ENCODE results near the gene DNAAF1. TPM values are rescaled to one million over a fixed set of nuclear protein-coding genes. Genes with fewer than 3 reads are reported as not detected.
"Not testable (repeated sequence)": the region's sequence is repeated elsewhere in the genome, so short reads cannot be mapped to it uniquely, and the experiment has no call there.

DNAAF1 gene
- polyA plus RNA-seq, 1 donor (not counting 4 experiments of a cell fraction or from before 2014, with no cell fraction given): 0.01 TPM

- Histone ChIP-seq H3K79me2 (ENCODE audit: control insufficient read depth, insufficient read depth, low read length) (peaks cover 36% of the 10 kb centered on the region), H2AFZ (ENCODE audit: control insufficient read depth, low read length) (peak overlapping the region; percentile 90), H3K27ac (ENCODE audit: control insufficient read depth, insufficient read depth, low read length) (peak overlapping the region; percentile 88), H3K9me1 (ENCODE audit: control insufficient read depth, extremely low read depth, insufficient read depth, low read length) (no peaks in the 10 kb centered on the region), H3K9ac (ENCODE audit: control insufficient read depth, extremely low read depth, insufficient read depth, low read length) (peak overlapping the region; percentile 95), H3K9me3 (ENCODE audit: control insufficient read depth, low read depth, low read length) (no peaks in the 10 kb centered on the region), H4K20me1 (ENCODE audit: control insufficient read depth, extremely low read depth, insufficient read depth, low read length) (no peaks in the 10 kb centered on the region), H3K4me3 (ENCODE audit: control insufficient read depth in 2 of 3, extremely low read depth in 1 of 3, insufficient read depth in 2 of 3, low read depth in 1 of 3, low read length in 3 of 3) (peak overlapping the region; percentile 63 to 93 (median 87)), H3K4me1 (ENCODE audit: control insufficient read depth, extremely low read depth, insufficient read depth, low read length) (peaks cover 24% of the 10 kb centered on the region), H3K27me3 (ENCODE audit: control insufficient read depth, extremely low read depth, insufficient read depth, low read length) (no peaks in the 10 kb centered on the region), H3K36me3 (ENCODE audit: control insufficient read depth in 2 of 2, extremely low read depth in 1 of 2, insufficient read depth in 2 of 2, low read length in 2 of 2) (no peaks in the 10 kb centered on the region), H3K4me2 (ENCODE audit: control insufficient read depth, extremely low read depth, insufficient read depth, low read depth, low read length) (peak overlapping the region; percentile 84)
- DNase-seq (ENCODE audit: low read depth, low spot score) (no peak), FAIRE-seq (no peak)
- dilution Hi-C loops (cut with MboI; ENCODE audit: extremely low pct_ligation_motif_present, low sequenced_read_pairs): no loop called here
- TF ChIP-seq EZH2 (IDR thresholded peaks at IDR 0.05; ENCODE audit: low read length) (no peak), CTCF (optimal IDR thresholded peaks at IDR 0.05 in 1 of 3, IDR thresholded peaks at IDR 0.05 in 1 of 3, conservative IDR thresholded peaks at IDR 0.05 in 1 of 3; ENCODE audit: extremely low read depth in 1 of 3, insufficient read depth in 2 of 3, low read length in 3 of 3) (no peak)
Measured at GRCh38 chr16:84117494-84117843, 27.6 kb upstream of the DNAAF1 start.

- FAIRE-seq; H3K27ac ChIP-seq (ENCODE audit: control insufficient read depth, insufficient read depth, low read length); dilution Hi-C loops (cut with MboI; ENCODE audit: extremely low pct_ligation_motif_present, low sequenced_read_pairs): not testable (repeated sequence)
Measured at GRCh38 chr16:84118315-84118714, 26.8 kb upstream of the DNAAF1 start.

GRCh38 chr16:84119368-84119767 lies 25.7 kb upstream of the DNAAF1 start:
- Histone ChIP-seq H3K27ac (ENCODE audit: control insufficient read depth, insufficient read depth, low read length) (no peak overlapping the region), H3K4me1 (ENCODE audit: control insufficient read depth, extremely low read depth, insufficient read depth, low read length) (peaks cover 24% of the 10 kb centered on the region), H3K4me2 (ENCODE audit: control insufficient read depth, extremely low read depth, insufficient read depth, low read depth, low read length) (peak overlapping the region; percentile 22), H4K20me1 (ENCODE audit: control insufficient read depth, extremely low read depth, insufficient read depth, low read length) (no peaks in the 10 kb centered on the region), H3K4me3 (ENCODE audit: control insufficient read depth in 2 of 3, extremely low read depth in 1 of 3, insufficient read depth in 2 of 3, low read depth in 1 of 3, low read length in 3 of 3) (no peak overlapping the region), H3K27me3 (ENCODE audit: control insufficient read depth, extremely low read depth, insufficient read depth, low read length) (no peaks in the 10 kb centered on the region), H3K79me2 (ENCODE audit: control insufficient read depth, insufficient read depth, low read length) (peaks cover 20% of the 10 kb centered on the region), H3K9ac (ENCODE audit: control insufficient read depth, extremely low read depth, insufficient read depth, low read length) (no peak overlapping the region), H3K9me1 (ENCODE audit: control insufficient read depth, extremely low read depth, insufficient read depth, low read length) (no peaks in the 10 kb centered on the region), H3K36me3 (ENCODE audit: control insufficient read depth in 2 of 2, extremely low read depth in 1 of 2, insufficient read depth in 2 of 2, low read length in 2 of 2) (peaks cover 0 to 3% of the 10 kb centered on the region in 2 experiments), H2AFZ (ENCODE audit: control insufficient read depth, low read length) (no peak overlapping the region), H3K9me3 (ENCODE audit: control insufficient read depth, low read depth, low read length) (no peaks in the 10 kb centered on the region)
- DNase-seq (ENCODE audit: low read depth, low spot score) (peak; percentile 38), FAIRE-seq (no peak)
- dilution Hi-C loops (cut with MboI; ENCODE audit: extremely low pct_ligation_motif_present, low sequenced_read_pairs): no loop called here
- TF ChIP-seq CTCF (optimal IDR thresholded peaks at IDR 0.05 in 1 of 3, IDR thresholded peaks at IDR 0.05 in 1 of 3, conservative IDR thresholded peaks at IDR 0.05 in 1 of 3; ENCODE audit: extremely low read depth in 1 of 3, insufficient read depth in 2 of 3, low read length in 3 of 3) (no peak), EZH2 (IDR thresholded peaks at IDR 0.05; ENCODE audit: low read length) (no peak)

More at GRCh38 chr16:84118315-84118714, 26.8 kb upstream of the DNAAF1 start:
- H3K27me3 ChIP-seq (ENCODE audit: control insufficient read depth, extremely low read depth, insufficient read depth, low read length); H3K36me3 ChIP-seq (ENCODE audit: control insufficient read depth in 2 of 2, extremely low read depth in 1 of 2, insufficient read depth in 2 of 2, low read length in 2 of 2); H3K4me3 ChIP-seq (ENCODE audit: control insufficient read depth in 2 of 3, extremely low read depth in 1 of 3, insufficient read depth in 2 of 3, low read depth in 1 of 3, low read length in 3 of 3); H3K9me1 ChIP-seq (ENCODE audit: control insufficient read depth, extremely low read depth, insufficient read depth, low read length); H2AFZ ChIP-seq (ENCODE audit: control insufficient read depth, low read length); H3K9me3 ChIP-seq (ENCODE audit: control insufficient read depth, low read depth, low read length); H4K20me1 ChIP-seq (ENCODE audit: control insufficient read depth, extremely low read depth, insufficient read depth, low read length); H3K9ac ChIP-seq (ENCODE audit: control insufficient read depth, extremely low read depth, insufficient read depth, low read length); H3K4me2 ChIP-seq (ENCODE audit: control insufficient read depth, extremely low read depth, insufficient read depth, low read depth, low read length); DNase-seq (ENCODE audit: low read depth, low spot score): not testable (repeated sequence)
- Histone ChIP-seq H3K4me1 (ENCODE audit: control insufficient read depth, extremely low read depth, insufficient read depth, low read length) (peaks cover 24% of the 10 kb centered on the region), H3K79me2 (ENCODE audit: control insufficient read depth, insufficient read depth, low read length) (peaks cover 29% of the 10 kb centered on the region)

Measured in keratinocyte (primary cell).